ENCODE measurements around the gene PRKAR1B.

DNA sequence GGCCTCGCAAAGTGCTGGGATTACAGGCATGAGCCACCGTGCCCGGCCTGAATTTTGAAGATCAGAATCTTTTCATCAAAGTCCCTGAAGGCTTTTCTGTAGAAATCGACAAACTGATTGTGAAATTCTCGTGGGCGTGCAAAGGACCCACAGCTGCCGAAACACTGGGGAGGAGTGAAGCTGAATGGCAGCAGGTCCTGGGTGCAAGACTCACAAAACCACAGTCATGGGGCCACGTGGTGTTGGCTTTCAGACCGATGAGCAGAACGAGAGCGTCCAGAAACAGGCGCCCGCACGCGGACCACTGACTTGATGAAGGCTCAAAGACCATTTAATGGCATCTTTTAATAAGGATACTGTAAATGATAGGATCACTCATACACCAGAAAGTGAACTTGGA is 24.7 kb upstream of the PRKAR1B start:
- TF ChIP-seq, protein P1, sequence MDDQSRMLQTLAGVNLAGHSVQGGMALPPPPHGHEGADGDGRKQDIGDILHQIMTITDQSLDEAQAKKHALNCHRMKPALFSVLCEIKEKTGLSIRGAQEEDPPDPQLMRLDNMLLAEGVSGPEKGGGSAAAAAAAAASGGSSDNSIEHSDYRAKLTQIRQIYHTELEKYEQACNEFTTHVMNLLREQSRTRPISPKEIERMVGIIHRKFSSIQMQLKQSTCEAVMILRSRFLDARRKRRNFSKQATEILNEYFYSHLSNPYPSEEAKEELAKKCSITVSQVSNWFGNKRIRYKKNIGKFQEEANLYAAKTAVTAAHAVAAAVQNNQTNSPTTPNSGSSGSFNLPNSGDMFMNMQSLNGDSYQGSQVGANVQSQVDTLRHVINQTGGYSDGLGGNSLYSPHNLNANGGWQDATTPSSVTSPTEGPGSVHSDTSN (IDR thresholded peaks at IDR 0.05) = no peak
- TF ChIP-seq RAD21 (IDR thresholded peaks at IDR 0.05; ENCODE audit: low read length) (no peak), REST (IDR thresholded peaks at IDR 0.05; ENCODE audit: low read depth, low read length) (no peak), CTCF (IDR thresholded peaks at IDR 0.05) (no peak), POLR2AphosphoS5 (IDR thresholded peaks at IDR 0.05; ENCODE audit: low read depth, low read length) (no peak), TCF12 (IDR thresholded peaks at IDR 0.05) (no peak), TAF1 (IDR thresholded peaks at IDR 0.05; ENCODE audit: borderline replicate concordance, low read depth, low read length) (no peak), EP300 (IDR thresholded peaks at IDR 0.05; ENCODE audit: borderline replicate concordance in 1 of 2, low read depth in 1 of 2, low read length in 1 of 2) (no peak), RFX5 (IDR thresholded peaks at IDR 0.05; ENCODE audit: low read length) (no peak), SMC3 (IDR thresholded peaks at IDR 0.05; ENCODE audit: low read depth, low read length) (no peak), TEAD4 (IDR thresholded peaks at IDR 0.05; ENCODE audit: borderline replicate concordance, insufficient read depth) (no peak), RXRA (IDR thresholded peaks at IDR 0.05; ENCODE audit: borderline replicate concordance, low read depth) (no peak)
- TF ChIP-seq, protein P2, sequence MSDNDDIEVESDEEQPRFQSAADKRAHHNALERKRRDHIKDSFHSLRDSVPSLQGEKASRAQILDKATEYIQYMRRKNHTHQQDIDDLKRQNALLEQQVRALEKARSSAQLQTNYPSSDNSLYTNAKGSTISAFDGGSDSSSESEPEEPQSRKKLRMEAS (IDR thresholded peaks at IDR 0.05; ENCODE audit: low read depth) = no peak
